ENCODE results near the gene WDR82. TPM values are rescaled to one million over a fixed set of nuclear protein-coding genes. Genes with fewer than 3 reads are reported as not detected.

The WDR82 gene
- total and polyA plus RNA-seq, 2 experiments from 2014 or later: 24.8 to 52.1 TPM

DNA sequence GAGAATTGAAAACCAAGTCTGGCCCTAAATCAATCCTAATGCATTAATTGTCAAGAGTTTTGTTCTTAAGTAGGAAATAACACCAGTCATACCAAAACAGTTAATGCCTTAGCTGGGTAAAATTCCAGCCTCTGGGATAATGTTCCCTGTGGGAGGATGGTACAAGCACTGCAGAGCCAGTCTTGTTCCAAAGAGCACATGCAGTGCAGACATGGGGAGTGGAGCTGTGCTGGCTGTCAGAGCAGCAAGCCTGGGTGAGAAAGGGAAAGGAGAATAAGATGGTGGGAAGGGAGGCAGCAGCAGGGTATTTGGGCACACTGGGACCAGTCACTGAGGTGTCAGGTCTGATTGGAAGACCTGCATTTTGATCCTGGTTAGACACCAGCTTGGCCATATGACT lies 68.4 kb downstream of the WDR82 start:
- DNase-seq (ENCODE audit: low spot score): no peak
- H3K36me3 ChIP-seq (replicated peaks; ENCODE audit: insufficient read depth, low read depth): peaks cover under 1% of the 10 kb centered on the region

DNA sequence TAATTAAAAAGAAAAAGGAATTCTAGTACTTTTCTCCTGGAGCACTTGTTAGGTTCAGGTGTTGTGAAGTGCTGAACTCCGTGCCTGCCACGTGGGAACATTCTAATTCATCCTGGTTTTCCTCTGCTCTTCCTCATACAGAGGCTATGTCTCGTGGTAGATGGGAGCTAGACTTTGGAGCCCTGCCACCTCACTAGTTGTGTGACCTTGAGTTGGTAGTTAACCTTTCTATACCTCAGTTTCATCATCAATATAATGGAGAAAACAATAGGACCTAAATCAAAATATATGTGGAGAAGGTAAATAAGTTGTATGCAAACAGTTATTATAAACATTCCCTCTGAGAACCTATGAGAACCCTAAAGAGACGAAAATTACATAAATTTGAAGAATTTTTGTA lies 69.9 kb downstream of the WDR82 start:
- WGBS (ENCODE audit: low lambda C conversion rate, missing lambda C conversion rate): 88% methylated on average over 4 of the region's 4 CpGs
- no peaks in the 10 kb centered on the region for H3K9me2 ChIP-seq (replicated peaks; ENCODE audit: insufficient read depth)
- H3K79me2 ChIP-seq: peaks cover 2% of the 10 kb centered on the region
- H3K36me3 ChIP-seq (replicated peaks; ENCODE audit: insufficient read depth, low read depth): peaks cover 10% of the 10 kb centered on the region
- TF ChIP-seq EZH2phosphoT487 (IDR thresholded peaks at IDR 0.05; ENCODE audit: low read depth, severe bottlenecking, unreplicated experiment) (no peak), EZH2 (IDR thresholded peaks at IDR 0.05; ENCODE audit: borderline replicate concordance) (no peak)
- TF ChIP-seq, protein P1, sequence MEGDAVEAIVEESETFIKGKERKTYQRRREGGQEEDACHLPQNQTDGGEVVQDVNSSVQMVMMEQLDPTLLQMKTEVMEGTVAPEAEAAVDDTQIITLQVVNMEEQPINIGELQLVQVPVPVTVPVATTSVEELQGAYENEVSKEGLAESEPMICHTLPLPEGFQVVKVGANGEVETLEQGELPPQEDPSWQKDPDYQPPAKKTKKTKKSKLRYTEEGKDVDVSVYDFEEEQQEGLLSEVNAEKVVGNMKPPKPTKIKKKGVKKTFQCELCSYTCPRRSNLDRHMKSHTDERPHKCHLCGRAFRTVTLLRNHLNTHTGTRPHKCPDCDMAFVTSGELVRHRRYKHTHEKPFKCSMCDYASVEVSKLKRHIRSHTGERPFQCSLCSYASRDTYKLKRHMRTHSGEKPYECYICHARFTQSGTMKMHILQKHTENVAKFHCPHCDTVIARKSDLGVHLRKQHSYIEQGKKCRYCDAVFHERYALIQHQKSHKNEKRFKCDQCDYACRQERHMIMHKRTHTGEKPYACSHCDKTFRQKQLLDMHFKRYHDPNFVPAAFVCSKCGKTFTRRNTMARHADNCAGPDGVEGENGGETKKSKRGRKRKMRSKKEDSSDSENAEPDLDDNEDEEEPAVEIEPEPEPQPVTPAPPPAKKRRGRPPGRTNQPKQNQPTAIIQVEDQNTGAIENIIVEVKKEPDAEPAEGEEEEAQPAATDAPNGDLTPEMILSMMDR (IDR thresholded peaks at IDR 0.05; ENCODE audit: poor library complexity): no peak
- H3K9me3 ChIP-seq (ENCODE audit: low read depth): no peaks in the 10 kb centered on the region
- H3K4me2 ChIP-seq: no peak overlapping the region
- no peaks in the 10 kb centered on the region for H3K27me3 ChIP-seq
- no peak overlapping the region for H3K27ac ChIP-seq
- peaks cover 18% of the 10 kb centered on the region for H3K4me1 ChIP-seq (ENCODE audit: insufficient read depth)
- DNase-seq (ENCODE audit: low spot score): no peak
- H2AFZ ChIP-seq: no peak overlapping the region
- H4K20me1 ChIP-seq (ENCODE audit: insufficient read depth, poor library complexity, severe bottlenecking): no peaks in the 10 kb centered on the region
- no peak overlapping the region for H3K4me3 ChIP-seq

More for the DNA sequence above, 68.4 kb downstream of the WDR82 start:
- H3K4me2 ChIP-seq: no peak overlapping the region
- TF ChIP-seq, protein P1 (IDR thresholded peaks at IDR 0.05; ENCODE audit: poor library complexity): no peak
- no peak for TF ChIP-seq EZH2phosphoT487 (IDR thresholded peaks at IDR 0.05; ENCODE audit: low read depth, severe bottlenecking, unreplicated experiment)
- TF ChIP-seq EZH2 (IDR thresholded peaks at IDR 0.05; ENCODE audit: borderline replicate concordance): no peak
- H3K9me3 ChIP-seq (ENCODE audit: low read depth): no peaks in the 10 kb centered on the region
- no peak overlapping the region for H2AFZ ChIP-seq
- H3K4me1 ChIP-seq (ENCODE audit: insufficient read depth): peaks cover 18% of the 10 kb centered on the region
- H4K20me1 ChIP-seq (ENCODE audit: insufficient read depth, poor library complexity, severe bottlenecking): no peaks in the 10 kb centered on the region
- no peak overlapping the region for H3K4me3 ChIP-seq
- H3K27me3 ChIP-seq: no peaks in the 10 kb centered on the region
- H3K9me2 ChIP-seq (replicated peaks; ENCODE audit: insufficient read depth): no peaks in the 10 kb centered on the region
- peak overlapping the region; percentile 86 for H3K27ac ChIP-seq
- no peaks in the 10 kb centered on the region for H3K79me2 ChIP-seq

GRCh38 chr3:52205727-52206372 lies 72.6 kb downstream of the WDR82 start:
- no peak overlapping the region for H3K4me3 ChIP-seq
- peaks cover 10% of the 10 kb centered on the region for H3K36me3 ChIP-seq (replicated peaks; ENCODE audit: insufficient read depth, low read depth)
- H4K20me1 ChIP-seq (ENCODE audit: insufficient read depth, poor library complexity, severe bottlenecking): no peaks in the 10 kb centered on the region
- no peak overlapping the region for H3K4me2 ChIP-seq
- H3K27me3 ChIP-seq: no peaks in the 10 kb centered on the region
- H3K27ac ChIP-seq: no peak overlapping the region
- 86% methylated on average over 6 of the region's 6 CpGs for WGBS (ENCODE audit: low lambda C conversion rate, missing lambda C conversion rate)
- H3K9me3 ChIP-seq (ENCODE audit: low read depth): no peaks in the 10 kb centered on the region
- DNase-seq (ENCODE audit: low spot score): no peak
- H2AFZ ChIP-seq: no peak overlapping the region
- no peaks in the 10 kb centered on the region for H3K9me2 ChIP-seq (replicated peaks; ENCODE audit: insufficient read depth)
- H3K79me2 ChIP-seq: peaks cover 11% of the 10 kb centered on the region
- peaks cover 10% of the 10 kb centered on the region for H3K4me1 ChIP-seq (ENCODE audit: insufficient read depth)
- TF ChIP-seq EZH2phosphoT487 (IDR thresholded peaks at IDR 0.05; ENCODE audit: low read depth, severe bottlenecking, unreplicated experiment) (no peak), EZH2 (IDR thresholded peaks at IDR 0.05; ENCODE audit: borderline replicate concordance) (no peak)

MicroRNA genes within 50 kb of the gene (microRNA counts, 767-probe panel; counts per million panel counts)
- microRNA hsa-let-7g-5p: 11,510 counts per million, percentile 91 among the panel's probes with 10 or more counts

Small RNAs within 50 kb of the gene (microRNA-seq; reads per million reads assigned to microRNA genes)
- gene MIR135A1 (31.8 reads per million, percentile 46 among the genes with 10 or more reads in this experiment), gene MIRLET7G (37,871 reads per million, percentile 99 among the genes with 10 or more reads in this experiment)

Small RNAs within 50 kb of the gene (small RNA-seq; reads per million reads assigned to genes)
- gene MIR135A1 (2.6 reads per million, percentile 89 among the genes with 10 or more reads in this experiment), gene MIRLET7G (324 reads per million, percentile 98 among the genes with 10 or more reads in this experiment)

Other genes with a start within 250 kb of the WDR82 start
- gene DUSP7, start 222.1 kb downstream of the WDR82 start, total RNA-seq: 13.1 and 13.8 TPM in 2 replicates
- 5.9 and 6.4 TPM in 2 replicates for gene DUSP7, start 222.1 kb downstream of the WDR82 start, polyA plus RNA-seq
- gene POC1A, start 124.2 kb downstream of the WDR82 start, total RNA-seq: 2.6 TPM in 2 replicates
- 3.7 and 5.7 TPM in 2 replicates for gene POC1A, start 124.2 kb downstream of the WDR82 start, polyA plus RNA-seq
- gene ALAS1, start 80.5 kb downstream of the WDR82 start, total RNA-seq: 81.8 and 85.3 TPM in 2 replicates
- 90.1 and 91.2 TPM in 2 replicates for gene ALAS1, start 80.5 kb downstream of the WDR82 start, polyA plus RNA-seq
- not detected in 2 replicates for gene TLR9, start 53.0 kb downstream of the WDR82 start, total RNA-seq
- not detected in 2 replicates for gene TLR9, start 53.0 kb downstream of the WDR82 start, polyA plus RNA-seq
- 52.5 and 59.1 TPM in 2 replicates for gene TWF2, start 39.5 kb downstream of the WDR82 start, total RNA-seq
- gene TWF2, start 39.5 kb downstream of the WDR82 start, polyA plus RNA-seq: 45.7 and 47.4 TPM in 2 replicates
- 6.2 and 8.0 TPM in 2 replicates for gene PPM1M, start 32.9 kb downstream of the WDR82 start, total RNA-seq
- gene PPM1M, start 32.9 kb downstream of the WDR82 start, polyA plus RNA-seq: 8.4 and 10.7 TPM in 2 replicates
- gene GLYCTK, start 9.2 kb upstream of the WDR82 start, total RNA-seq: 112 and 116 TPM in 2 replicates
- gene GLYCTK, start 9.2 kb upstream of the WDR82 start, polyA plus RNA-seq: 95.5 and 110 TPM in 2 replicates
- 2.5 and 4.0 TPM in 2 replicates for gene DNAH1, start 37.7 kb upstream of the WDR82 start, total RNA-seq
- gene DNAH1, start 37.7 kb upstream of the WDR82 start, polyA plus RNA-seq: 2.7 and 4.2 TPM in 2 replicates
- gene BAP1, start 131.4 kb upstream of the WDR82 start, total RNA-seq: 54.1 and 68.5 TPM in 2 replicates
- gene BAP1, start 131.4 kb upstream of the WDR82 start, polyA plus RNA-seq: 57.4 and 59.2 TPM in 2 replicates
- gene PHF7, start 132.0 kb upstream of the WDR82 start, total RNA-seq: 7.1 and 7.2 TPM in 2 replicates
- gene PHF7, start 132.0 kb upstream of the WDR82 start, polyA plus RNA-seq: 3.9 and 7.1 TPM in 2 replicates
- 1.5 and 3.8 TPM in 2 replicates for gene SEMA3G, start 166.5 kb upstream of the WDR82 start, total RNA-seq
- gene SEMA3G, start 166.5 kb upstream of the WDR82 start, polyA plus RNA-seq: 0.48 and 1.5 TPM in 2 replicates
- 15.0 and 16.1 TPM in 2 replicates for gene TNNC1, start 175.4 kb upstream of the WDR82 start, total RNA-seq
- 9.7 and 19.8 TPM in 2 replicates for gene TNNC1, start 175.4 kb upstream of the WDR82 start, polyA plus RNA-seq
- 52.1 and 74.5 TPM in 2 replicates for gene NISCH, start 177.0 kb upstream of the WDR82 start, total RNA-seq
- 58.9 and 66.3 TPM in 2 replicates for gene NISCH, start 177.0 kb upstream of the WDR82 start, polyA plus RNA-seq
- 4.0 and 4.6 TPM in 2 replicates for gene STAB1, start 216.7 kb upstream of the WDR82 start, total RNA-seq
- gene STAB1, start 216.7 kb upstream of the WDR82 start, polyA plus RNA-seq: 3.0 and 4.0 TPM in 2 replicates